Fibroblast of the aortic adventitia (primary cell): Measurements from ENCODE around the gene C6orf62. TPM values are rescaled to one million over a fixed set of nuclear protein-coding genes. Genes with fewer than 3 reads are reported as not detected.
"Not testable (repeated sequence)": the region's sequence is repeated elsewhere in the genome, so short reads cannot be mapped to it uniquely, and the experiment has no call there.

Source experiments
- DNase-seq: peaks from one replicate; pipeline ENCODE4 v3.0.0-alpha.2; 2010; ENCODE audit warnings: low read depth
- H3K4me3 ChIP-seq: 2 replicates; pipeline ENCODE4 v1.5.1; 2011; ENCODE audit warnings: low read depth, mild to moderate bottlenecking, control low read depth, low read length, moderate library complexity
- total RNA-seq: library from RNA; depleted of rRNA; stranded (reverse); fragments of >200 nt; gene quantifications from 2 replicates; pipeline ENCODE4 v1.2.3, GENCODE V29; 2012; ENCODE audit warnings: low replicate concordance
- TF ChIP-seq, protein P1 (sequence below): IDR thresholded peaks from 2 replicates; pipeline ENCODE4 v1.5.1; 2011; ENCODE audit warnings: mild to moderate bottlenecking, low read length, control low read depth, inconsistent platforms; ENCODE audit not compliant: insufficient read depth

The C6orf62 gene
- total RNA-seq, 1 donor, result 121 TPM

DNA sequence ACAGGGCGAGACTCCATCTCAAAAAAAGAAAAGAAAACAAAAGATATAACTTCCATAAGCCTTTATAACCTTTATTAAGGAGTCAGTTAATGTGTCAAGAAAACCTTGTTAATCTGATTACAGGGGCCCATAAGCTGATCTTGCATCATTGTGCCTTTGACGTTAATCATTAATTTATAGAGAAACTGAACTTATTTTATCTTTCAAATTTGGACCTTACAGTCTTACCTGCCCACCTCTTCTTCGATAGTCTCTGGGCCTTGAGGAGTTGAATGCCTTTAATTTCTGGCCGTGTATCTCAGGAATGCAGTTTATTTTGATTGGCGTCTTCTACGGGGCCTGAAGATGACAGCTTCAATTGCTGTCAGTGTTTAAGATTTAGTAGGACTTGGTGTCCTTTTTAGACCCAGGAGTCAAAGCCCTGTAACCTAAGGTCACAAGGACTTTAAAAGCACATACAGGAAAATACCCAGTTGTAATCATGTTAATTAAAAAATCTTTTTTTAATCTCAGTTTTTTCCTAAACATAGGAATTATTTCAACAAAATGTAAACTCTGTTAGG, 46.3 kb downstream of the C6orf62 start:
- TF ChIP-seq, protein P1, sequence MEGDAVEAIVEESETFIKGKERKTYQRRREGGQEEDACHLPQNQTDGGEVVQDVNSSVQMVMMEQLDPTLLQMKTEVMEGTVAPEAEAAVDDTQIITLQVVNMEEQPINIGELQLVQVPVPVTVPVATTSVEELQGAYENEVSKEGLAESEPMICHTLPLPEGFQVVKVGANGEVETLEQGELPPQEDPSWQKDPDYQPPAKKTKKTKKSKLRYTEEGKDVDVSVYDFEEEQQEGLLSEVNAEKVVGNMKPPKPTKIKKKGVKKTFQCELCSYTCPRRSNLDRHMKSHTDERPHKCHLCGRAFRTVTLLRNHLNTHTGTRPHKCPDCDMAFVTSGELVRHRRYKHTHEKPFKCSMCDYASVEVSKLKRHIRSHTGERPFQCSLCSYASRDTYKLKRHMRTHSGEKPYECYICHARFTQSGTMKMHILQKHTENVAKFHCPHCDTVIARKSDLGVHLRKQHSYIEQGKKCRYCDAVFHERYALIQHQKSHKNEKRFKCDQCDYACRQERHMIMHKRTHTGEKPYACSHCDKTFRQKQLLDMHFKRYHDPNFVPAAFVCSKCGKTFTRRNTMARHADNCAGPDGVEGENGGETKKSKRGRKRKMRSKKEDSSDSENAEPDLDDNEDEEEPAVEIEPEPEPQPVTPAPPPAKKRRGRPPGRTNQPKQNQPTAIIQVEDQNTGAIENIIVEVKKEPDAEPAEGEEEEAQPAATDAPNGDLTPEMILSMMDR, result no peak
- no peak for DNase-seq
- H3K4me3 ChIP-seq, result no peak overlapping the region

DNA sequence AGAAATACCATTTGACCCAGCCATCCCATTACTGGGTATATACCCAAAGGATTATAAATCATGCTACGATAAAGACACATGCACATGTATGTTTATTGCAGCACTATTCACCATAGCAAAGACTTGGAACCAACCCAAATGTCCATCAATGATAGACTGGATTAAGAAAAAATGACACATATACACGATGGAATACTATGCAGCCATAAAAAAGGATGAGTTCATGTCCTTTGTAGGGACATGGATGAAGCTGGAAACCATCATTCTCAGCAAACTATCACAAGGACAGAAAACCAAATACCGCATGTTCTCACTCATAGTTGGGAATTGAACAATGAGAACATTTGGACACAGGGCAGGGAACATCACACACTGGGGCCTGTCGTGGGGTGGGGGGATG, 47.9 kb downstream of the C6orf62 start:
- DNase-seq, H3K4me3 ChIP-seq: not testable (repeated sequence)

DNA sequence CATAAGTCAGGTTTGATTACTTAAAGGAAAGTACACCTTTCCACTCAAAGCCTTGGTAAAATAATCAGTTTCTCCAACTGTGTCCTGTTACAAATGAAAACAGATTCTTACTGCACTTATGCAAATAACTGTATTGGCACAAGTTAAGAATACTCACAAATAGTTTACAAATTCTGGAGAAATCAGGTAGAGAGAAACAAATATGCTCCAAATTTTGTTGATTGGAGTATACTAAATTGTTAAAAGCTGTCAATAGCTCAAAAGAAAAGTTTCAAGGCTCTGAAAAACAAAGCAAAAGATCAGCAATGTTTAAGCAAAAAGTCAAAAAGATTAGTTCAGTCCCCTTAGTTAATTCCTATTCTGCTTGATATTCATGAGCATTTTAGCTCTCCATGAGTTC, 48.5 kb downstream of the C6orf62 start:
- not testable (repeated sequence) for H3K4me3 ChIP-seq

DNA sequence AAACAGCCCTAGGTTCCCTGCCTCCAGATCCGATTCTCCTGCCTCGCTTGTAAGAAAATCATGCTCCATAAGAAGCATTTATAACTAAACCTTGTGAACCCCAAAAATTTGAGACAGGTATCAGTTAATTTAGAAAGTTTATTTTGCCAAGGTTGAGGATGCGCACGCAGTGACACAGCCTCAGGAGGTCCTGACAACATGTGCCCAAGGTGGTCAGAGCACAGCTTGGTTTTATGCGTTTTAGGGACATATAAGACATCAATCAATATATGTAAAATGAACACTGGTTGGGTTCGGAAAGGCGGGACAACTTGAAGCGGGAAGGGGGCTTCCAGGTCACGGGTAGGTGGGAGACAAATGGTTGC, 50.0 kb downstream of the C6orf62 start:
- no peak overlapping the region for H3K4me3 ChIP-seq
- DNase-seq, result no peak
- TF ChIP-seq, protein P1, result no peak

More for the DNA sequence above, 48.5 kb downstream of the C6orf62 start:
- DNase-seq, result not testable (repeated sequence)

DNA sequence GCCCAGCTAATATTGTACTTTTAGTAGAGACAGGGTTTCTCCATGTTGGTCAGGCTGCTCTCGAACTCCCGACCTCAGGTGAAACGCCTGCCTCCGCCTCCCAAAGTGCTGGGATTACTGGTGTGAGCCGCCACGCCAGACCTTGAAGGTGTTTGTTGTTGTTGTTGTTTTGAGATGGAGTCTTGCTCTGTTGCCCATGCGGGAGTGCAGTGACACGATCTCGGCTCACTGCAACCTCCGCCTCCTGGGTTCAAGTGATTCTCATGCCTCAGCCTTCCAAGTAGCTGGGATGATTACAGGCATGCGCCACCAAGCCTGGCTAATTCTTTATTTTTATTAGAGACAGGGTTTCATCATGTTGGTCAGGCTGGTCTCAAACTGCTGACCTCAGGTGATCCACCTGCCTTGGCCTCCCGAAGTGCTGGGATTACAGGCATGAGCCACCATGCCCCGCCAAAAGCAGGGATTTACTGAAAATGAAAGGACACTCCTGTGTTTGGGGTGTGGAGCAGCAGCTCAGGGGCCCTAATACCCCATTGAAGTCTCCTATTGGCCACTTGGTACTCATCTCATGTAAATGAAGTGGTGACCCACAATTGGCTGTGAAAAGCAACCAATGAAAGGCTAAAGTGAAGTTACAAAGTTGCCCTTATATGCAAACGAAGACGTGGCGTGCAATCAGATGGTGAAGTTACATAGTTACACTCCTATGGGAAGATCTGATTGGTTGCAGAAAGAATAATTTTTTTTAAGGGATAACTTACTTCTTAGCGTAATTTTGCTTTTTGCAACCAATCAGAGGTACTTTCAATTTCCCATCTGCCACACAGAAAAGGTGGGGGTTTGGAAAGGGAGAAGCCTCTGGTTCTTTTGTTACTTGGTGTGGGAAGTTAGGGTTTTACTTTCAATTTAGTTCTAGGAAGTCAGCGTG, 50.6 kb downstream of the C6orf62 start:
- not testable (repeated sequence) for DNase-seq, H3K4me3 ChIP-seq

DNA sequence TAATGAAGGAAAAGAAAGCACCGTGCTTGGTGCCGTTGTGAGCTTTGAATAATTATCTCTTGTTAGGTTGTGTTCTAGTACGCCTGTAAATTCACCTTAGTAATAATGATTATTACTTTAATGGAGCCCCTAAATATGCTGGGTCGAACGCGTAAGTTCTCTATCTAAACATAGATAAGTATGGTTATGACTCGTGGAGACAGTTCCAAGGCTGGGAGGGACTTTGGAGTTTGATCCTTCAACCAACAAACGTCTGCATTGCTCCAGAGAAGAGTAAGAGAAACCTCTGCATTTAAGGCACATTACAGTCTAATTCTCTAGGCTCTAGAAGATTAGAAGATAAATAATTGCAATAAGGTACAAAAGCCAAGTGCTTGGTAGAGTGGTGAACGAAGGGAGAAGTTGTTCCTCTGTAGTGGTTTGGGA, 51.6 kb downstream of the C6orf62 start:
- TF ChIP-seq, protein P1, result no peak
- DNase-seq, result peak; percentile 39

DNA sequence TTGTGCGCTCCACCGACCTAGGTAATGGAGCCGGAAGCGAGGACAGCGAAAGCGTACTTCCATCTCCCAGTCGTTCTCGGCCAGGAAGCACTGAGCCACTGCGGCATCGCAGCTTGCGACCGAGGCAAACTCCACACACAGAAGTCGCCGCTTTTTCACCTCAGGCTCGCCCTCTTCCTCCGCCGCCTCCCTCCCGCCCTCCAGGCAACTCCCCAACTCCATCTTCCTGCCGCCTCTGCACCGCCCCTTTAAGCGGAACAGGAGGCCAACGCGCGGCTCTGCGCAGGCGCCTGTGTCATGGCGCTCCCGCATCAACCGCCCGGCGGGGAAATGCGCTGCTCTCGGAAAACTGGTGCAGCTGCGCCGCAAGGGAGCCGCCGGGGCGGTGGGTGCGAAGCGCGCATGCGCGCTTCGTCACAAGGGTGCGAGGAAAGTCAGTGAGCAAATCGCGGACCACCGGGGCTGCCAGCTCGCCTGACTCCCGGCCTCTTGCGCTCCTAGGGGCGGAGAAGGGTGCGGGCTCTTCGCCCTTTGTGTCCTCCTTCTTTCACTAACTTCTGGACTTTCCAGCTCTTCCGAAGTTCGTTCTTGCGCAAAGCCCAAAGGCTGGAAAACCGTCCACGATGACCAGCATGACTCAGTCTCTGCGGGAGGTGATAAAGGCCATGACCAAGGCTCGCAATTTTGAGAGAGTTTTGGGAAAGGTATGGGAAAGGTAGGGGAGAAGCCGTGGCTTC, 52.1 kb downstream of the C6orf62 start, which contains the start of the genes ACOT13 and TDP2:
ACOT13 (plus strand) TSS at position 437 of the 737 bp plus-strand sequence; CDS start at position 624, 187 bp downstream.
TDP2 (minus strand) TSS at position 259 of the 737 bp plus-strand sequence; CDS start at position 222, 37 bp downstream.
- TF ChIP-seq, protein P1, result peak; percentile 74
- DNase-seq, result peak; percentile 97
- peak within 1 kb of the TSS; percentile 100 for H3K4me3 ChIP-seq

More for the DNA sequence above, 51.6 kb downstream of the C6orf62 start:
- peak overlapping the region; percentile 87 for H3K4me3 ChIP-seq

DNA sequence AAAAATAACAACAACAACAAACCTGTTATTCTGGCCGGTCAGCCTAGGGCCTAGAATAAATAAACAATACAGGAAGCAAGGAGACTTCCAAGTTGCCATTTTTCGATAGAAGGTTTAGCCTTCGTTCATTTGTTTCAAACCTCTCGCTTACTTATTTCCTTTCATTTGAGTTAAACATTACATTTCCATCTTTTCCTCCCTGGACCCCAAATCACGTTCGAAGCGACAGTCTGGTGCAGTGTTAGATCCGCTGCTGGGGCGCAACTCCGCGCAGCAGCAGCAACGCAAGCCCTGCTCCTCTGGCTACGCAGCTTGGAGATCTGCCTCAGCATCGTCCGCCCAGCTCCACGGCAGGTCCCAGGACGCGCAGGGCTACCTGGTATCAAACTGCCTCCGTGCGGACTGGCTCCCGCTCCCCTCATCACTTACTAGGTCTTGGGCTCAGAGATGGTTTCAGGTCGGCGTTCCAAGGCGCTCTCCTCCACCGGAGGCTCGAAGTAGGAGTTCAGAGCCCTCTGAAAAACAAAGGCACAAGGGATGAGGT, 52.8 kb downstream of the C6orf62 start:
- no peak for DNase-seq
- TF ChIP-seq, protein P1, result no peak
- H3K4me3 ChIP-seq, result peak overlapping the region; percentile 100
